Thymus (tissue), 11 donors: Measurements from ENCODE around the gene CXCL12. TPM values are rescaled to one million over a fixed set of nuclear protein-coding genes. Genes with fewer than 3 reads are reported as not detected.

Experiments
- DNase-seq, 9 donors: peaks; one replicate each; pipeline ENCODE4 v3.0.0-alpha.2; 2013; ENCODE audit warnings: low spot score in 9 of 9, low read depth in 6 of 9, missing footprints in 1 of 9
- H3K27ac ChIP-seq, 2 donors: one replicate each; pipeline ENCODE4 v1.5.1; 2013; ENCODE audit warnings: control low read depth in 1 of 2, low read depth in 1 of 2, low read length in 1 of 2, mild to moderate bottlenecking in 1 of 2, moderate library complexity in 1 of 2
- H3K27me3 ChIP-seq, 2 donors: one replicate each; pipeline ENCODE4 v1.5.1; 2013; ENCODE audit warnings: low read length in 1 of 2; ENCODE audit not compliant: control insufficient read depth in 2 of 2, insufficient read depth in 1 of 2
- H3K36me3 ChIP-seq, 2 donors: one replicate each; pipeline ENCODE4 v1.5.1; 2013; ENCODE audit warnings: low read length in 1 of 2, mild to moderate bottlenecking in 1 of 2, moderate library complexity in 1 of 2; ENCODE audit not compliant: control insufficient read depth in 2 of 2, insufficient read depth in 2 of 2
- H3K4me1 ChIP-seq, 2 donors: one replicate each; pipeline ENCODE4 v1.5.1; 2013; ENCODE audit warnings: low read length in 2 of 2; ENCODE audit not compliant: control insufficient read depth in 2 of 2, insufficient read depth in 2 of 2
- H3K4me3 ChIP-seq, 2 donors: one replicate each; pipeline ENCODE4 v1.5.1; 2013; ENCODE audit warnings: low read length in 2 of 2, control low read depth in 1 of 2, mild to moderate bottlenecking in 1 of 2
- H3K9me3 ChIP-seq, 2 donors: one replicate each; pipeline ENCODE4 v1.5.1; 2013; ENCODE audit warnings: low read length in 1 of 2, mild to moderate bottlenecking in 1 of 2; ENCODE audit not compliant: control insufficient read depth in 2 of 2, insufficient read depth in 1 of 2
- WGBS: extraction: QIAGEN DNeasy Blood & Tissue Kit; methylation state at CpG from one replicate; pipeline ENCODE4 v1.1.7; 2013; 5-methylcytosine and 5-hydroxymethylcytosine counted together
- polyA plus RNA-seq: library from polyadenylated mRNA; stranded (reverse); fragments of 200-250 nt; gene quantifications from one replicate; pipeline ENCODE4 v1.2.3, GENCODE V29; 2013
- total RNA-seq: library from RNA; stranded (reverse); fragments of 120-200 nt; gene quantifications from one replicate; pipeline ENCODE4 v1.2.4, GENCODE V29; 2013
- donor health status: healthy.

The CXCL12 gene
- total and polyA plus RNA-seq, 2 donors = 56.5 to 82.1 TPM

GRCh38 chr10:44411251-44411650 lies 26.4 kb upstream of the CXCL12 start:
- H3K27ac ChIP-seq = no peak overlapping the region
- no peaks in the 10 kb centered on the region for H3K27me3 ChIP-seq
- H3K4me3 ChIP-seq = no peak overlapping the region
- DNase-seq = no peak
- H3K4me1 ChIP-seq = no peaks in the 10 kb centered on the region
- no peaks in the 10 kb centered on the region for H3K36me3 ChIP-seq
- peaks cover 0 to 4% of the 10 kb centered on the region in 2 donors for H3K9me3 ChIP-seq
- 97% methylated on average over 5 of the region's 5 CpGs for WGBS

- peaks cover 0 to 2% of the 10 kb centered on the region in 2 donors for H3K27me3 ChIP-seq
- no peaks in the 10 kb centered on the region for H3K4me1 ChIP-seq
- no peaks in the 10 kb centered on the region for H3K36me3 ChIP-seq
- H3K4me3 ChIP-seq = no peak overlapping the region
- no peak for DNase-seq
- WGBS = 98% methylated on average over 2 of the region's 2 CpGs
- no peak overlapping the region for H3K27ac ChIP-seq
- H3K9me3 ChIP-seq = no peaks in the 10 kb centered on the region
Observed at GRCh38 chr10:44404741-44405437, 20.0 kb upstream of the CXCL12 start.

- Histone ChIP-seq H3K4me3 (no peak overlapping the region), H3K36me3 (no peaks in the 10 kb centered on the region), H3K9me3 (no peaks in the 10 kb centered on the region), H3K4me1 (no peaks in the 10 kb centered on the region), H3K27me3 (peaks cover 0 to 15% of the 10 kb centered on the region in 2 donors), H3K27ac (no peak overlapping the region)
- DNase-seq = no peak
- 78% methylated on average over 6 of the region's 6 CpGs for WGBS
Observed at GRCh38 chr10:44402465-44403195, 17.7 kb upstream of the CXCL12 start.

GRCh38 chr10:44400541-44400940 lies 15.6 kb upstream of the CXCL12 start:
- Histone ChIP-seq H3K9me3 (no peaks in the 10 kb centered on the region), H3K4me3 (no peak overlapping the region), H3K27ac (no peak overlapping the region), H3K27me3 (peaks cover 0 to 21% of the 10 kb centered on the region in 2 donors), H3K36me3 (no peaks in the 10 kb centered on the region), H3K4me1 (no peaks in the 10 kb centered on the region)
- WGBS = 68% methylated on average over 4 of the region's 4 CpGs
- no peak for DNase-seq

- H3K9me3 ChIP-seq = no peaks in the 10 kb centered on the region
- H3K27ac ChIP-seq = no peak overlapping the region
- no peak for DNase-seq
- H3K4me3 ChIP-seq = no peak overlapping the region
- no peaks in the 10 kb centered on the region for H3K4me1 ChIP-seq
- H3K27me3 ChIP-seq = peaks cover 0 to 21% of the 10 kb centered on the region in 2 donors
- H3K36me3 ChIP-seq = no peaks in the 10 kb centered on the region
- WGBS = 82% methylated on average over 6 of the region's 6 CpGs
Observed at GRCh38 chr10:44399659-44400451, 15.0 kb upstream of the CXCL12 start.

- 88% methylated on average over 15 of the region's 15 CpGs for WGBS
- Histone ChIP-seq H3K27me3 (peaks cover 0 to 21% of the 10 kb centered on the region in 2 donors), H3K36me3 (no peaks in the 10 kb centered on the region), H3K9me3 (no peaks in the 10 kb centered on the region), H3K27ac (no peak overlapping the region), H3K4me3 (no peak overlapping the region), H3K4me1 (no peaks in the 10 kb centered on the region)
- no peak for DNase-seq
Observed at GRCh38 chr10:44398747-44399658, 14.1 kb upstream of the CXCL12 start.

- H3K9me3 ChIP-seq = no peaks in the 10 kb centered on the region
- DNase-seq = no peak
- H3K36me3 ChIP-seq = no peaks in the 10 kb centered on the region
- no peak overlapping the region for H3K4me3 ChIP-seq
- WGBS = 79% methylated on average over 7 of the region's 7 CpGs
- H3K27ac ChIP-seq = no peak overlapping the region
- peaks cover 0 to 23% of the 10 kb centered on the region in 2 donors for H3K27me3 ChIP-seq
- no peaks in the 10 kb centered on the region for H3K4me1 ChIP-seq
Observed at GRCh38 chr10:44398271-44398670, 13.4 kb upstream of the CXCL12 start.

- no peaks in the 10 kb centered on the region for H3K4me1 ChIP-seq
- H3K27me3 ChIP-seq = peaks cover 0 to 22% of the 10 kb centered on the region in 2 donors
- no peaks in the 10 kb centered on the region for H3K36me3 ChIP-seq
- no peak overlapping the region for H3K27ac ChIP-seq
- no peaks in the 10 kb centered on the region for H3K9me3 ChIP-seq
- DNase-seq = no peak
- 90% methylated on average over 6 of the region's 6 CpGs for WGBS
- no peak overlapping the region for H3K4me3 ChIP-seq
Observed at GRCh38 chr10:44397476-44398225, 12.8 kb upstream of the CXCL12 start.
